ENCODE results near the gene ABRAXAS1. TPM values are rescaled to one million over a fixed set of nuclear protein-coding genes. Genes with fewer than 3 reads are reported as not detected.

The ABRAXAS1 gene
- total and polyA plus RNA-seq, 2 of the 13 experiments (the other 11 are each of a cell fraction or from before 2014, with no cell fraction given) = 14.1 to 14.7 TPM

- TF ChIP-seq SOX5 (CRISPR knock-in tag; IDR thresholded peaks at IDR 0.05; ENCODE audit: borderline replicate concordance) (peak; percentile 9; the same call in 1 of the 2 replicates), ZBTB4 (CRISPR knock-in tag; IDR thresholded peaks at IDR 0.05; ENCODE audit: borderline replicate concordance) (no peak), NFAT5 (CRISPR knock-in tag; IDR thresholded peaks at IDR 0.05) (peak; percentile 20; the same call in 1 of the 2 replicates), SALL1 (CRISPR knock-in tag; IDR thresholded peaks at IDR 0.05) (peak; percentile 92), ZC3H13 (CRISPR knock-in tag; IDR thresholded peaks at IDR 0.05) (peak; percentile 64; the same call in 1 of the 2 replicates), FOXJ3 (CRISPR knock-in tag; IDR thresholded peaks at IDR 0.05; ENCODE audit: borderline replicate concordance) (no peak), CTCF (CRISPR knock-in tag; IDR thresholded peaks at IDR 0.05) (no peak), ZC3H4 (CRISPR knock-in tag; IDR thresholded peaks at IDR 0.05; ENCODE audit: borderline replicate concordance) (no peak), ZNF101 (CRISPR knock-in tag; IDR thresholded peaks at IDR 0.05; ENCODE audit: borderline replicate concordance, low read depth) (no peak), RFXANK (CRISPR knock-in tag; IDR thresholded peaks at IDR 0.05) (0 out of 2 replicates have a peak, but pooled peaks have one; percentile 37), ZNF205 (CRISPR knock-in tag; IDR thresholded peaks at IDR 0.05) (peak; percentile 18), ZNF703 (CRISPR knock-in tag; IDR thresholded peaks at IDR 0.05; ENCODE audit: borderline replicate concordance) (no peak)
- TF ChIP-seq, protein P1, sequence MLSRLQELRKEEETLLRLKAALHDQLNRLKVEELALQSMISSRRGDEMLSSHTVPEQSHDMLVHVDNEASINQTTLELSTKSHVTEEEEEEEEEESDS (CRISPR knock-in tag; IDR thresholded peaks at IDR 0.05; ENCODE audit: borderline replicate concordance) = 0 out of 2 replicates have a peak, but pooled peaks have one; percentile 73
- TF ChIP-seq, protein P2, sequence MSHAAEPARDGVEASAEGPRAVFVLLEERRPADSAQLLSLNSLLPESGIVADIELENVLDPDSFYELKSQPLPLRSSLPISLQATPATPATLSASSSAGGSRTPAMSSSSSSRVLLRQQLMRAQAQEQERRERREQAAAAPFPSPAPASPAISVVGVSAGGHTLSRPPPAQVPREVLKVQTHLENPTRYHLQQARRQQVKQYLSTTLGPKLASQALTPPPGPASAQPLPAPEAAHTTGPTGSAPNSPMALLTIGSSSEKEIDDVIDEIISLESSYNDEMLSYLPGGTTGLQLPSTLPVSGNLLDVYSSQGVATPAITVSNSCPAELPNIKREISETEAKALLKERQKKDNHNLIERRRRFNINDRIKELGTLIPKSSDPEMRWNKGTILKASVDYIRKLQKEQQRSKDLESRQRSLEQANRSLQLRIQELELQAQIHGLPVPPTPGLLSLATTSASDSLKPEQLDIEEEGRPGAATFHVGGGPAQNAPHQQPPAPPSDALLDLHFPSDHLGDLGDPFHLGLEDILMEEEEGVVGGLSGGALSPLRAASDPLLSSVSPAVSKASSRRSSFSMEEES (CRISPR knock-in tag; IDR thresholded peaks at IDR 0.05) = peak; percentile 39; the same call in 1 of the 2 replicates
Measured at GRCh38 chr4:83484500-83485461, at the start of gene ABRAXAS1 (continued).

All from HepG2 (cell line).